ENCODE data around the gene MGAM2. TPM values are rescaled to one million over a fixed set of nuclear protein-coding genes. Genes with fewer than 3 reads are reported as not detected.

MGAM2 gene
- polyA plus RNA-seq, 2 of the 4 experiments (the other 2 are of a cell fraction): 0.01 to 0.25 TPM

GRCh38 chr7:142085428-142085827 lies 26.1 kb upstream of the MGAM2 start:
- WGBS (ENCODE audit: missing lambda C conversion rate): 70% methylated on average over 4 of the region's 4 CpGs
- ChIA-PET POLR2A (no interaction called here), CTCF (no interaction called here)

GRCh38 chr7:142088022-142088714 lies 23.4 kb upstream of the MGAM2 start:
- H3K4me1 ChIP-seq: no peaks in the 10 kb centered on the region

More at GRCh38 chr7:142085428-142085827, 26.1 kb upstream of the MGAM2 start:
- Histone ChIP-seq H3K4me3 (no peak overlapping the region), H3K9me3 (no peaks in the 10 kb centered on the region), H3K27ac (no peak overlapping the region), H3K4me1 (no peaks in the 10 kb centered on the region), H3K4me2 (no peak overlapping the region)
- TF ChIP-seq ZC3H11A (IDR thresholded peaks at IDR 0.05) (no peak), PBX3 (IDR thresholded peaks at IDR 0.05) (no peak), ESRRA (IDR thresholded peaks at IDR 0.05; ENCODE audit: borderline replicate concordance, low read length) (no peak), PHF8 (IDR thresholded peaks at IDR 0.05; ENCODE audit: borderline replicate concordance, low read depth) (no peak), MAFK (IDR thresholded peaks at IDR 0.05; ENCODE audit: partially characterized antibody) (peak; percentile 90), RNF2 (IDR thresholded peaks at IDR 0.05; ENCODE audit: borderline replicate concordance, low read depth) (no peak), JUN (IDR thresholded peaks at IDR 0.05) (no peak), CHD4 (IDR thresholded peaks at IDR 0.05; ENCODE audit: borderline replicate concordance) (no peak)
- ATAC-seq (no peak), FAIRE-seq (no peak), DNase-seq (ENCODE audit: low read depth in 1 of 2, low spot score in 1 of 2) (no peak)

More at GRCh38 chr7:142088022-142088714, 23.4 kb upstream of the MGAM2 start:
- TF ChIP-seq NPAS2 (CRISPR knock-in tag; IDR thresholded peaks at IDR 0.05; ENCODE audit: borderline replicate concordance) (no peak), KDM1A (IDR thresholded peaks at IDR 0.05; ENCODE audit: low read depth) (no peak), HDAC2 (IDR thresholded peaks at IDR 0.05) (no peak), ELK1 (IDR thresholded peaks at IDR 0.05; ENCODE audit: low read depth, low read length) (no peak), FOSL2 (IDR thresholded peaks at IDR 0.05) (no peak), FOSL2 (CRISPR knock-in tag; IDR thresholded peaks at IDR 0.05) (no peak), ZSCAN20 (CRISPR knock-in tag; IDR thresholded peaks at IDR 0.05) (no peak), RFX5 (IDR thresholded peaks at IDR 0.05) (no peak), CBX2 (IDR thresholded peaks at IDR 0.05; ENCODE audit: borderline replicate concordance, low read depth) (no peak), RCOR1 (IDR thresholded peaks at IDR 0.05; ENCODE audit: low read depth, low read length) (no peak), TFCP2L1 (CRISPR knock-in tag; IDR thresholded peaks at IDR 0.05) (no peak), RNF2 (IDR thresholded peaks at IDR 0.05; ENCODE audit: borderline replicate concordance, low read depth) (no peak), PBX3 (IDR thresholded peaks at IDR 0.05) (no peak), FOXS1 (CRISPR knock-in tag; IDR thresholded peaks at IDR 0.05) (no peak), JUN (IDR thresholded peaks at IDR 0.05) (no peak), ZC3H11A (IDR thresholded peaks at IDR 0.05) (no peak), HOXA7 (CRISPR knock-in tag; IDR thresholded peaks at IDR 0.05) (no peak), ZFP36 (IDR thresholded peaks at IDR 0.05; ENCODE audit: borderline replicate concordance, partially characterized antibody) (no peak), E2F6 (IDR thresholded peaks at IDR 0.05; ENCODE audit: borderline replicate concordance, low read depth) (no peak)
- CTCF ChIA-PET: no interaction called here
- Histone ChIP-seq H3K9me3 (no peaks in the 10 kb centered on the region), H3K27ac (no peak overlapping the region), H3K4me3 (no peak overlapping the region), H3K4me2 (no peak overlapping the region)
- POLR2A ChIA-PET: interaction anchor here (0.6 kb wide), 1 partner anchor 26 kb away, joined by 3 read pairs; no protein-coding TSS in a partner anchor
- ATAC-seq (peak in 1 of 2 experiments; percentile 44; a peak in 3 of 6 replicates), FAIRE-seq (no peak), DNase-seq (ENCODE audit: low read depth in 1 of 2, low spot score in 1 of 2) (no peak)
- 61% methylated on average over 4 of the region's 4 CpGs for WGBS (ENCODE audit: missing lambda C conversion rate)

Measured in A549 (cell line).